Rectal smooth muscle tissue (tissue), 1 donor: Measurements from ENCODE around the gene PGBD5.
"Not testable (repeated sequence)": the region's sequence is repeated elsewhere in the genome, so short reads cannot be mapped to it uniquely, and the experiment has no call there.

Experiments
- H3K27ac ChIP-seq: one replicate; pipeline ENCODE4 v1.7.0; 2013; ENCODE audit warnings: low read depth, low read length, inconsistent platforms
- H3K27me3 ChIP-seq: one replicate; pipeline ENCODE4 v1.7.0; 2013; ENCODE audit warnings: low read length; ENCODE audit not compliant: control insufficient read depth, insufficient read depth
- H3K36me3 ChIP-seq: one replicate; pipeline ENCODE4 v1.7.0; 2013; ENCODE audit warnings: low read length; ENCODE audit not compliant: control insufficient read depth, insufficient read depth
- H3K4me1 ChIP-seq: one replicate; pipeline ENCODE4 v1.7.0; 2013; ENCODE audit warnings: low read length; ENCODE audit not compliant: control insufficient read depth, insufficient read depth
- H3K4me3 ChIP-seq: one replicate; pipeline ENCODE4 v1.7.0; 2013; ENCODE audit warnings: low read length
- H3K9ac ChIP-seq: one replicate; pipeline ENCODE4 v1.7.0; 2013; ENCODE audit warnings: low read length

Gene PGBD5

GRCh38 chr1:230426246-230427093, at the start of gene PGBD5:
PGBD5 (minus strand) TSS chr1:230426332; CDS start chr1:230425928, 404 bp downstream.
- Histone ChIP-seq H3K4me3 (peak within 1 kb of the TSS; percentile 31), H3K9ac (no peak within 1 kb of the TSS), H3K27me3 (peaks cover 11% of the 10 kb centered on the region), H3K4me1 (peaks cover 2% of the 10 kb centered on the region), H3K36me3 (no peaks in the 10 kb centered on the region), H3K27ac (no peak within 1 kb of the TSS)

DNA sequence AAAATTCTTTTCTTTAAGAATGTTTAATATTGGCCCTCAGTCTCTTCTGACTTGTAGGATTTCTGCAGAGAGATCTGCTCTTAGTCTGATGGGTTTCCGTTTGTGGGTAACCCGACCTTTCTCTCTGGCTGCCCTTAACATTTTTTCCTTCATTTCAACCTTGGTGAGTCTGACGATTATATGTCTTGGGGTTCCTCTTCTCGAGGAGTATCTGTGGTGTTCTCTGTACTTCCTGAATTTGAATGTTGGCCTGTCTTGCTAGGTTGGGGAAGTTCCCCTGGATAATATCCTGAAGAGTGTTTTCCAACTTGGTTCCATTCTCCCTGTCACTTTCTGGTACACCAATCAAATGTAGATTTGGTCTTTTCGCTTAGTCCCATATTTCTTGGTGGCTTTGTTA, 48.8 kb upstream of the PGBD5 start:
- not testable (repeated sequence) for H3K36me3 ChIP-seq, H3K4me1 ChIP-seq, H3K4me3 ChIP-seq, H3K9ac ChIP-seq, H3K27ac ChIP-seq, H3K27me3 ChIP-seq

DNA sequence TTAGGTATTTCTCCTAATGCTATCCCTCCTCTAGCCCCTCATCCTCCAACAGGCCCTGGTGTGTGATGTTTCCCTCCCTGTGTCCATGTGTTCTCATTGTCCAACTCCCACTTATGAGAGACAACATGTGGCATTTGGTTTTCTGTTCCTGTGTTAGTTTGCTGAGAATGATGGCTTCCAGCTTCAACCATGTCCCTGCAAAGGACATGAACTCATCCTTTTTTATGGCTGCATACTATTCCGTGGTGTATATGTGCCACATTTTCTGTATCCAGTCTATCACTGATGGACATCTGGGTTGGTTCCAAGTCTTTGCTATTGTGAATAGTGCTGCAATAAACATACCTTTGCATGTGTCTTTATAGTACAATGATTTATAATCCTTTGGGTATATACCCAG, 44.6 kb upstream of the PGBD5 start:
- H3K4me1 ChIP-seq, H3K9ac ChIP-seq, H3K4me3 ChIP-seq, H3K27ac ChIP-seq, H3K27me3 ChIP-seq, H3K36me3 ChIP-seq: not testable (repeated sequence)

- Histone ChIP-seq H3K4me1 (no peaks in the 10 kb centered on the region), H3K36me3 (no peaks in the 10 kb centered on the region), H3K27me3 (no peaks in the 10 kb centered on the region), H3K9ac (no peak overlapping the region), H3K27ac (no peak overlapping the region), H3K4me3 (no peak overlapping the region)
Measured at GRCh38 chr1:230469271-230469670, 43.1 kb upstream of the PGBD5 start.

DNA sequence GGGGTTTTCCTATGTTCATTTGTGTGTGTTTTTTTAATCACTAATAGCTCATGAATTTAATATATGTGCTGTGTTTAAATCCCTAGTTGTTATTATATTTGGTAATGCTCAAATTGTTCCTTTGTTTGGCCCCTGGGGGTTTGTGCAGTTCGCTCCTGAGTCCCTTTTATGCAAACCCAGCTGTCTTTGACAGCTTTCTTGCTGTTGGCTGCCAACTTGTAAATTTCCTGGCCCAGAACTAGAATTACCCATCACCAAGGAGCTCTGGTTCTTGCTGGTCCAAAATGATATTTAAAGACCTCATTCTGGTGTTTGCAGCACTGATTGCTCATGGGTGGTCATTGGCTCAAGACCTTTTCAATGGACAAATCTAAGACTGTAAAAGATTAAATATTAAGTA, 39.6 kb upstream of the PGBD5 start:
- Histone ChIP-seq H3K27ac (no peak overlapping the region), H3K27me3 (no peaks in the 10 kb centered on the region), H3K9ac (no peak overlapping the region), H3K4me1 (no peaks in the 10 kb centered on the region), H3K36me3 (no peaks in the 10 kb centered on the region), H3K4me3 (no peak overlapping the region)

GRCh38 chr1:230464671-230465070, 38.5 kb upstream of the PGBD5 start:
- Histone ChIP-seq H3K4me1 (no peaks in the 10 kb centered on the region), H3K9ac (no peak overlapping the region), H3K4me3 (no peak overlapping the region), H3K27ac (no peak overlapping the region), H3K36me3 (no peaks in the 10 kb centered on the region), H3K27me3 (no peaks in the 10 kb centered on the region)

DNA sequence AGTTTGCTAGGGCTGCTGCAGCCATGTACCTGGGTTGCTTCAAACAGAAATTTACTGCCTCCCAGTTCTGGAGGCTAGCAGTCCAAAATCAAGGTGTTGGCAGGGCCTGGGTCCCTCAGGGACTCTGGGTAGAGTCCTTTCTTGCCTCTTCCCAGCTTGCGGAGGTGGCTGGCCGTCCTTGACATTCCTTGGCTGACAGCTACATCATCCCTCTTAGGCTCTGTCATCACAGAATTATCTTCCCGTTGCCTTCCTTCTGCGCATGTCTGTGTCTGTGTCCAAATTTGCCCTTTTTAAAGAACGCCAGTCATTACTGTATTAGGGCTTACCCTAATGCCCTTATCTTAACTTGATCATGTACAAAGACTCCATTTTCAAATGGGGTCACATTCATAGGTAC, 37.6 kb upstream of the PGBD5 start:
- no peaks in the 10 kb centered on the region for H3K36me3 ChIP-seq
- no peak overlapping the region for H3K4me3 ChIP-seq
- no peak overlapping the region for H3K27ac ChIP-seq
- no peaks in the 10 kb centered on the region for H3K4me1 ChIP-seq
- no peak overlapping the region for H3K9ac ChIP-seq
- H3K27me3 ChIP-seq, result no peaks in the 10 kb centered on the region

GRCh38 chr1:230463326-230463725, 37.2 kb upstream of the PGBD5 start:
- no peaks in the 10 kb centered on the region for H3K4me1 ChIP-seq
- no peaks in the 10 kb centered on the region for H3K27me3 ChIP-seq
- H3K27ac ChIP-seq, result no peak overlapping the region
- no peaks in the 10 kb centered on the region for H3K36me3 ChIP-seq
- H3K4me3 ChIP-seq, result no peak overlapping the region
- no peak overlapping the region for H3K9ac ChIP-seq

- Histone ChIP-seq H3K9ac (no peak overlapping the region), H3K4me3 (no peak overlapping the region), H3K27ac (no peak overlapping the region), H3K27me3 (no peaks in the 10 kb centered on the region), H3K4me1 (no peaks in the 10 kb centered on the region), H3K36me3 (no peaks in the 10 kb centered on the region)
Measured at GRCh38 chr1:230459465-230459864, 33.3 kb upstream of the PGBD5 start.

GRCh38 chr1:230458509-230458908, 32.4 kb upstream of the PGBD5 start:
- no peak overlapping the region for H3K9ac ChIP-seq
- no peaks in the 10 kb centered on the region for H3K27me3 ChIP-seq
- no peaks in the 10 kb centered on the region for H3K4me1 ChIP-seq
- H3K27ac ChIP-seq, result no peak overlapping the region
- no peaks in the 10 kb centered on the region for H3K36me3 ChIP-seq
- H3K4me3 ChIP-seq, result no peak overlapping the region

DNA sequence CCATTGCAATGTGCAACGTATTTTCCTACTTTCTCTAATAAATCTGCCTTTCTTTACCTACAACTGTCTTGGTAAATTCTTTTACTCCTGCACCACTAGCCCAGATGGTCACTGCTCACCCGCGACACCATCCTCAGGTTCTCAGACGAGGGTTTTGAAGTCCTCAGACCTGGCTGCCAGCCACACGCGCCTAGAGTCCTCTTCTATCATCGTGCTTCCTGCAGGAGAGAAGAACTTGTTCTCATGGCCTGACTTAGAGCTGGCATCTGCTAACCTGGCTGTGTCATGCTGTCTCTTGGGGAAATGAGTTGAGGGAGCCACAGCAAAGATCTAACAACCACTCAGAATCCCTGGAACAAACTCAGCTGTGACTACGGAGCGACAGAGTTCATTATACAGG, 30.3 kb upstream of the PGBD5 start:
- Histone ChIP-seq H3K9ac (no peak overlapping the region), H3K4me1 (no peaks in the 10 kb centered on the region), H3K27ac (no peak overlapping the region), H3K4me3 (no peak overlapping the region), H3K36me3 (no peaks in the 10 kb centered on the region), H3K27me3 (no peaks in the 10 kb centered on the region)

GRCh38 chr1:230455291-230455690, 29.2 kb upstream of the PGBD5 start:
- Histone ChIP-seq H3K9ac (no peak overlapping the region), H3K4me3 (no peak overlapping the region), H3K36me3 (no peaks in the 10 kb centered on the region), H3K4me1 (no peaks in the 10 kb centered on the region), H3K27ac (no peak overlapping the region), H3K27me3 (no peaks in the 10 kb centered on the region)

GRCh38 chr1:230453377-230453776, 27.2 kb upstream of the PGBD5 start:
- Histone ChIP-seq H3K27ac (no peak overlapping the region), H3K27me3 (no peaks in the 10 kb centered on the region), H3K9ac (no peak overlapping the region), H3K36me3 (no peaks in the 10 kb centered on the region), H3K4me1 (no peaks in the 10 kb centered on the region), H3K4me3 (no peak overlapping the region)
